Activated CD4-positive, alpha-beta T cell treated with anti-CD3 and anti-CD28 coated beads for 36 hours (primary cell): Measurements from ENCODE around the gene ELMO1. TPM values are rescaled to one million over a fixed set of nuclear protein-coding genes. Genes with fewer than 3 reads are reported as not detected.
A peak's percentile ranks its signal among the peaks of the same experiment; 100 is the strongest.

Experiments
- ATAC-seq: fragments of 200-7000 bp; cut with Tn5 transposase; one replicate; pipeline ENCODE4 v1.10.0; 2021; ENCODE audit warnings: mild to moderate bottlenecking, moderate library complexity
- CTCF ChIA-PET: fragments of 350-600 bp; sonication (Branson Sonifier 250); formaldehyde crosslinking; loops from one replicate; lab custom pipeline; 2021; ENCODE audit warnings: antibody characterized with exemption; lab: Charles Lee
- POLR2A ChIA-PET: fragments of 350-600 bp; sonication (Branson Sonifier 250); formaldehyde crosslinking; loops from one replicate; lab custom pipeline; 2021; ENCODE audit warnings: antibody characterized with exemption, inconsistent platforms; lab: Charles Lee
- DNase-seq: peaks from one replicate; pipeline ENCODE4 v3.0.0-alpha.2; 2020
- H3K27ac Mint-ChIP-seq: one replicate; pipeline ENCODE4 v1.8.0; 2021; ENCODE audit warnings: mixed read lengths
- H3K27me3 Mint-ChIP-seq: one replicate; pipeline ENCODE4 v1.8.0; 2021; ENCODE audit warnings: mixed read lengths
- H3K36me3 Mint-ChIP-seq: one replicate; pipeline ENCODE4 v1.8.0; 2021; ENCODE audit warnings: low read depth, mixed read lengths
- H3K4me1 Mint-ChIP-seq: one replicate; pipeline ENCODE4 v1.8.0; 2021; ENCODE audit warnings: mixed read lengths
- H3K4me3 Mint-ChIP-seq: one replicate; pipeline ENCODE4 v1.8.0; 2021; ENCODE audit warnings: mild to moderate bottlenecking, moderate library complexity, mixed read lengths
- H3K9me3 Mint-ChIP-seq: one replicate; pipeline ENCODE4 v1.8.0; 2021; ENCODE audit warnings: low read depth, mixed read lengths
- intact Hi-C, 2 experiments: fragments of 100-400 bp; cut with DNase I in 1 of 2; cut with micrococcal nuclease in 1 of 2; formaldehyde crosslinking; loops; one replicate each; pipeline versions ENCODE4 v1.14.2 to v1.15.1; 2022 to 2024; cut with DNase I, micrococcal nuclease
- total RNA-seq, 2 experiments: library from RNA; stranded (reverse); gene quantifications; one replicate each; pipeline ENCODE4 v1.2.3, GENCODE V29; 2021

Gene ELMO1
- total RNA-seq, 2 experiments from 2014 or later, result 96.2 to 173 TPM

- peaks cover 2% of the 10 kb centered on the region for H3K4me1 Mint-ChIP-seq
- H3K36me3 Mint-ChIP-seq, result peaks cover 45% of the 10 kb centered on the region
- no peaks in the 10 kb centered on the region for H3K9me3 Mint-ChIP-seq
- H3K27ac Mint-ChIP-seq, result no peak overlapping the region
- no peak overlapping the region for H3K4me3 Mint-ChIP-seq
- H3K27me3 Mint-ChIP-seq, result no peaks in the 10 kb centered on the region
- POLR2A ChIA-PET, result no interaction called here
- DNase-seq, result no peak
- intact Hi-C loops, result no loop called here
- CTCF ChIA-PET, result interaction anchor here (1.0 kb wide), 1 partner anchor 101 kb away, joined by 3 read pairs; no protein-coding TSS in a partner anchor
- no peak for ATAC-seq
These were observed 569.6 kb downstream of the ELMO1 start for GRCh38 chr7:36879021-36879420.

GRCh38 chr7:36878288-36878687 lies 570.4 kb downstream of the ELMO1 start:
- H3K36me3 Mint-ChIP-seq, result peaks cover 46% of the 10 kb centered on the region
- H3K27ac Mint-ChIP-seq, result no peak overlapping the region
- ATAC-seq (no peak), DNase-seq (no peak)
- CTCF ChIA-PET, result no interaction called here
- H3K4me1 Mint-ChIP-seq, result peaks cover 2% of the 10 kb centered on the region
- intact Hi-C loops, result no loop called here
- H3K4me3 Mint-ChIP-seq, result no peak overlapping the region
- POLR2A ChIA-PET, result no interaction called here
- no peaks in the 10 kb centered on the region for H3K27me3 Mint-ChIP-seq
- no peaks in the 10 kb centered on the region for H3K9me3 Mint-ChIP-seq

GRCh38 chr7:36875794-36876193 lies 572.9 kb downstream of the ELMO1 start:
- Mint-ChIP-seq H3K4me3 (no peak overlapping the region), H3K9me3 (no peaks in the 10 kb centered on the region), H3K36me3 (peaks cover 51% of the 10 kb centered on the region), H3K27ac (no peak overlapping the region), H3K27me3 (no peaks in the 10 kb centered on the region), H3K4me1 (peaks cover 7% of the 10 kb centered on the region)
- intact Hi-C loops, result no loop called here
- ChIA-PET CTCF (interaction anchor here (0.7 to 1.3 kb wide), 2 partner anchors 388 to 434 kb away, joined by 4 to 5 read pairs; no protein-coding TSS in a partner anchor), POLR2A (no interaction called here)
- DNase-seq (no peak), ATAC-seq (no peak)

GRCh38 chr7:36874041-36874440 lies 574.6 kb downstream of the ELMO1 start:
- CTCF ChIA-PET, result interaction anchor here (0.7 kb wide), 1 partner anchor 50 kb away, joined by 3 read pairs; no protein-coding TSS in a partner anchor
- ATAC-seq (no peak), DNase-seq (no peak)
- POLR2A ChIA-PET, result no interaction called here
- no peak overlapping the region for H3K27ac Mint-ChIP-seq
- intact Hi-C loops, result loop anchor here in 1 of 2 experiments (5.0 kb wide), 1 partner anchor 308 kb away; no protein-coding TSS in a partner anchor
- H3K9me3 Mint-ChIP-seq, result no peaks in the 10 kb centered on the region
- no peak overlapping the region for H3K4me3 Mint-ChIP-seq
- no peaks in the 10 kb centered on the region for H3K27me3 Mint-ChIP-seq
- H3K36me3 Mint-ChIP-seq, result peaks cover 62% of the 10 kb centered on the region
- peaks cover 7% of the 10 kb centered on the region for H3K4me1 Mint-ChIP-seq

- POLR2A ChIA-PET, result no interaction called here
- H3K27me3 Mint-ChIP-seq, result no peaks in the 10 kb centered on the region
- CTCF ChIA-PET, result no interaction called here
- DNase-seq, result no peak
- H3K9me3 Mint-ChIP-seq, result no peaks in the 10 kb centered on the region
- peaks cover 66% of the 10 kb centered on the region for H3K36me3 Mint-ChIP-seq
- H3K27ac Mint-ChIP-seq, result no peak overlapping the region
- peaks cover 4% of the 10 kb centered on the region for H3K4me1 Mint-ChIP-seq
- no peak overlapping the region for H3K4me3 Mint-ChIP-seq
- peak; percentile 30 for ATAC-seq
- intact Hi-C loops, result loop anchor here in 1 of 2 experiments (5.0 kb wide), 1 partner anchor 310 kb away; no protein-coding TSS in a partner anchor
These were observed 576.8 kb downstream of the ELMO1 start for GRCh38 chr7:36871863-36872262.

- ATAC-seq (no peak), DNase-seq (no peak)
- no peaks in the 10 kb centered on the region for H3K27me3 Mint-ChIP-seq
- H3K27ac Mint-ChIP-seq, result no peak overlapping the region
- ChIA-PET CTCF (no interaction called here), POLR2A (no interaction called here)
- intact Hi-C loops, result loop anchor here in 1 of 2 experiments (5.0 kb wide), 1 partner anchor 311 kb away; no protein-coding TSS in a partner anchor
- H3K4me3 Mint-ChIP-seq, result no peak overlapping the region
- peaks cover 4% of the 10 kb centered on the region for H3K4me1 Mint-ChIP-seq
- H3K9me3 Mint-ChIP-seq, result no peaks in the 10 kb centered on the region
- peaks cover 65% of the 10 kb centered on the region for H3K36me3 Mint-ChIP-seq
These were observed 577.3 kb downstream of the ELMO1 start for GRCh38 chr7:36871355-36871738.

- ATAC-seq (peak; percentile 39), DNase-seq (no peak)
- H3K9me3 Mint-ChIP-seq, result no peaks in the 10 kb centered on the region
- H3K4me1 Mint-ChIP-seq, result peaks cover 4% of the 10 kb centered on the region
- H3K27me3 Mint-ChIP-seq, result no peaks in the 10 kb centered on the region
- H3K36me3 Mint-ChIP-seq, result peaks cover 68% of the 10 kb centered on the region
- ChIA-PET CTCF (no interaction called here), POLR2A (no interaction called here)
- intact Hi-C loops, result loop anchor here in 1 of 2 experiments (5.0 kb wide), 1 partner anchor 312 kb away; no protein-coding TSS in a partner anchor
- no peak overlapping the region for H3K27ac Mint-ChIP-seq
- H3K4me3 Mint-ChIP-seq, result no peak overlapping the region
These were observed 577.9 kb downstream of the ELMO1 start for GRCh38 chr7:36870625-36871354.

- Mint-ChIP-seq H3K27me3 (no peaks in the 10 kb centered on the region), H3K4me3 (no peak overlapping the region), H3K36me3 (peaks cover 72% of the 10 kb centered on the region), H3K4me1 (peaks cover 13% of the 10 kb centered on the region), H3K9me3 (no peaks in the 10 kb centered on the region), H3K27ac (no peak overlapping the region)
- POLR2A ChIA-PET, result no interaction called here
- no peak for ATAC-seq
- CTCF ChIA-PET, result interaction anchor here (1.3 kb wide), 1 partner anchor 18 kb away, joined by 3 read pairs; no protein-coding TSS in a partner anchor
- DNase-seq, result no peak
- intact Hi-C loops, result no loop called here
These were observed 579.8 kb downstream of the ELMO1 start for GRCh38 chr7:36868727-36869411.

GRCh38 chr7:36865019-36865418 lies 583.6 kb downstream of the ELMO1 start:
- Mint-ChIP-seq H3K27ac (no peak overlapping the region), H3K4me1 (peaks cover 10% of the 10 kb centered on the region), H3K9me3 (no peaks in the 10 kb centered on the region), H3K4me3 (no peak overlapping the region), H3K27me3 (no peaks in the 10 kb centered on the region), H3K36me3 (peaks cover 82% of the 10 kb centered on the region)
- CTCF ChIA-PET, result no interaction called here
- intact Hi-C loops, result no loop called here
- ATAC-seq (no peak), DNase-seq (no peak)
- POLR2A ChIA-PET, result no interaction called here

GRCh38 chr7:36863901-36864701 lies 584.6 kb downstream of the ELMO1 start:
- Mint-ChIP-seq H3K27ac (peak overlapping the region; percentile 21), H3K4me3 (no peak overlapping the region), H3K4me1 (peaks cover 10% of the 10 kb centered on the region), H3K27me3 (no peaks in the 10 kb centered on the region), H3K9me3 (no peaks in the 10 kb centered on the region), H3K36me3 (peaks cover 82% of the 10 kb centered on the region)
- ChIA-PET POLR2A (no interaction called here), CTCF (interaction anchor here (0.6 to 0.8 kb wide), 4 partner anchors 11 to 816 kb away, joined by 3 read pairs; no protein-coding TSS in a partner anchor)
- peak; percentile 16 for ATAC-seq
- intact Hi-C loops, result no loop called here
- no peak for DNase-seq

GRCh38 chr7:36862771-36863261 lies 585.8 kb downstream of the ELMO1 start:
- POLR2A ChIA-PET, result no interaction called here

More at GRCh38 chr7:36862771-36863261, 585.8 kb downstream of the ELMO1 start:
- DNase-seq (no peak), ATAC-seq (no peak)
- CTCF ChIA-PET, result interaction anchor here (0.8 kb wide), 1 partner anchor 22 kb away, joined by 3 read pairs; no protein-coding TSS in a partner anchor
- Mint-ChIP-seq H3K27me3 (no peaks in the 10 kb centered on the region), H3K4me3 (no peak overlapping the region), H3K4me1 (peaks cover 10% of the 10 kb centered on the region), H3K9me3 (no peaks in the 10 kb centered on the region), H3K27ac (no peak overlapping the region), H3K36me3 (peaks cover 80% of the 10 kb centered on the region)
- intact Hi-C loops, result no loop called here
